ENCODE results near the gene MDFI.

MDFI gene

DNA sequence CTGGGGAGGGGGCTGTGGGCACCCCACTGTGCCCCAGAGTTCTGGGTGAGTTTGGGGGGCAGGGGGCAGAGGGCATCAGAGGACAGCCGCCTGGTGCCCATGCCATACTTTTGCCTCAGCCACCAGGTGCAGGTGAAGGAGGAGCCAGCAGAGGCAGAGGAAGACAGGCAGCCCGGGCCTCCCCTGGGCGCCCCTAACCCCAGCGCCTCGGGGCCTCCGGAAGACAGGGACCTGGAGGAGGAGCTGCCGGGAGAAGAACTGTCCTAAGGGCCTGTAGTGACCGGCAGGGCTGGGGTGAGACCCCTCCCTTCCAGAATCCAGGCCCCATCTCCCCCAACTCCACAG is 39.6 kb upstream of the MDFI start:
- DNase-seq (ENCODE audit: low read depth), result no peak
- TF ChIP-seq, protein P1, sequence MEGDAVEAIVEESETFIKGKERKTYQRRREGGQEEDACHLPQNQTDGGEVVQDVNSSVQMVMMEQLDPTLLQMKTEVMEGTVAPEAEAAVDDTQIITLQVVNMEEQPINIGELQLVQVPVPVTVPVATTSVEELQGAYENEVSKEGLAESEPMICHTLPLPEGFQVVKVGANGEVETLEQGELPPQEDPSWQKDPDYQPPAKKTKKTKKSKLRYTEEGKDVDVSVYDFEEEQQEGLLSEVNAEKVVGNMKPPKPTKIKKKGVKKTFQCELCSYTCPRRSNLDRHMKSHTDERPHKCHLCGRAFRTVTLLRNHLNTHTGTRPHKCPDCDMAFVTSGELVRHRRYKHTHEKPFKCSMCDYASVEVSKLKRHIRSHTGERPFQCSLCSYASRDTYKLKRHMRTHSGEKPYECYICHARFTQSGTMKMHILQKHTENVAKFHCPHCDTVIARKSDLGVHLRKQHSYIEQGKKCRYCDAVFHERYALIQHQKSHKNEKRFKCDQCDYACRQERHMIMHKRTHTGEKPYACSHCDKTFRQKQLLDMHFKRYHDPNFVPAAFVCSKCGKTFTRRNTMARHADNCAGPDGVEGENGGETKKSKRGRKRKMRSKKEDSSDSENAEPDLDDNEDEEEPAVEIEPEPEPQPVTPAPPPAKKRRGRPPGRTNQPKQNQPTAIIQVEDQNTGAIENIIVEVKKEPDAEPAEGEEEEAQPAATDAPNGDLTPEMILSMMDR (conservative IDR thresholded peaks at IDR 0.05; ENCODE audit: low read length), result no peak
- no peak overlapping the region for H3K4me3 ChIP-seq (ENCODE audit: low read length)

DNA sequence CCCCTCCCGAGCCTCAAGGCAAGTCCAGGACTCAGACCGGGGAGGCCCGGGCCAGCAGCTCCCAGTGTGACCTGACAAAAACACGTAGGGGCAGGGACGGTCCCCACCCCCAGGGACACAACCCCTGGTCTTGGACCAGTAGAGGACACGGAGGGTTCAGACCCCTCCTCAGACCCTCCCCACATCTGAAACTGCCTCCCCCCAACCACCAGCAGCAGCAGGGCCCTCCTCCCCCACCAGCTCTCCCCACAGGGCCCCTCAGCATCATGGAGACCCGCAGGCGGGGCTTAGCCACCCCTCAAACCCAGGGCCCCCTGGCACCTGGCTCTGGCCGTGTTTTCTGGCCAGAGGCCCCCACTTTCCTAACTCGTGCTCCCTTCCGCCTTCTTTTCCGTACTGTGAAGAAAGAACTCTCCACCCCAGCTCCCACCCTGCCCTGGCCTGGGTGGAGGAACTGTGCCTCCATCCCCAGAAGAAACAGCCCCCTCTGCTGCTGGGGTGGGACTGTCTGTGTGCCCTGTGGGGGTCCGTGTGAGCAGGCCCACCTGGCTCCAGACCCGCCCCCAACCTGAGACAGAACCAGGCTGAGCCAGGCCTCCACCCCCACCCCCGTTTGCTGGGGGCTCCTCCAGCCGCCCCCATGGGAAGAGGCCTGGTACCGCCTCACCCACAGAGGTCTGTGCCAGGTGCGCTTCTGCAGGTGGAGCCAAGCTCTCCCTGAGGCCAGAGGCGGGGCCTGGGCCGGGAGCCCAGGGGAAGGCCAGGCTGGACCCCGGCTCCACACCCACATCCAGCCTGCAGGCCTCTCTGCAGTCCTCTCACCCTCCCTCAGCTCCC is 39.0 kb upstream of the MDFI start:
- H3K4me3 ChIP-seq (ENCODE audit: low read length), result no peak overlapping the region
- TF ChIP-seq, protein P1 (conservative IDR thresholded peaks at IDR 0.05; ENCODE audit: low read length), result no peak
- DNase-seq (ENCODE audit: low read depth), result no peak

GRCh38 chr6:41599852-41600445 is 38.3 kb upstream of the MDFI start:
- TF ChIP-seq, protein P1 (conservative IDR thresholded peaks at IDR 0.05; ENCODE audit: low read length), result no peak
- no peak for DNase-seq (ENCODE audit: low read depth)
- no peak overlapping the region for H3K4me3 ChIP-seq (ENCODE audit: low read length)

DNA sequence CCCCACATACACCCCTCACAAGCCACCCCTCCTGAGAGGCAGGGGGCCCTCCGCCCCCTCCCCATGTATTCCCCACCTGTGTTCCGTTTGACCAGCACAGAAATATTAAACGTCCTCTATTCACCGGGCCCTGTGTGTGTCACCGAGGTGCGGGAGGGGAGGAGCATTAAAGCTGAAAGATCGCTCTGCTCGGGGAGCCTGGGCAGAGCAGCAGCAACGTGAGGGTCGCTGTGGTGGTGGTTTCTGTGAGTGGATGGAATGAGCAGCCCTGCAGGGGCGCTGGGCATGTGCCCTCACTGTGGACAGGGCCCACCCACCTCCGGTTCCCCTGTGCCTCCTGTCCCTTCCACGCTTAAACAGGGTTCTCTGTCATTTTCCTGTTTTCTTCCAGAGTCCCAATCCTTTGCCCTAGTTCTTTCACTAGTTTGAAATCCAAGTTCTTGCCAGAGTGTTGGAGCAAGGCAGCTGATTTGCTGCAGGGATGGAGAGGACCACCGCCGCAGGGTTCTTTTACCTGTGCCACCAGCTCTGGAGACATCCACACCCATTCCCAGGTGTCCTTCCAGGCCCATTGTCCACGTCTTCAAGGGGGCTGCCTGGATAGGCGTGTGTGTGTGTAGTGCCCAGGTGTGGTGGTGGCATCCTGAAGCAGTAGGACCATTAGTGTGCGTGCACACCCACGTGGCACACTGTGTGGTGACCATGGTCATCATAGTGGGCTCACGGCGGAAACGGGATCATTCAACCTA is 37.6 kb upstream of the MDFI start:
- DNase-seq (ENCODE audit: low read depth), result no peak
- H3K4me3 ChIP-seq (ENCODE audit: low read length), result no peak overlapping the region

GRCh38 chr6:41601248-41601549 is 37.1 kb upstream of the MDFI start:
- no peak for DNase-seq (ENCODE audit: low read depth)
- H3K4me3 ChIP-seq (ENCODE audit: low read length), result no peak overlapping the region
- TF ChIP-seq, protein P1 (conservative IDR thresholded peaks at IDR 0.05; ENCODE audit: low read length), result no peak

More for the DNA sequence above, 37.6 kb upstream of the MDFI start:
- TF ChIP-seq, protein P1 (conservative IDR thresholded peaks at IDR 0.05; ENCODE audit: low read length), result no peak

GRCh38 chr6:41602422-41602743 is 35.9 kb upstream of the MDFI start:
- no peak overlapping the region for H3K4me3 ChIP-seq (ENCODE audit: low read length)
- TF ChIP-seq, protein P1 (conservative IDR thresholded peaks at IDR 0.05; ENCODE audit: low read length), result no peak
- no peak for DNase-seq (ENCODE audit: low read depth)

Data from AG10803 (cell line).